ENCODE results near the gene ZMYND15. TPM values are rescaled to one million over a fixed set of nuclear protein-coding genes. Genes with fewer than 3 reads are reported as not detected.

The ZMYND15 gene
- total and polyA plus RNA-seq, 2 experiments from 2014 or later = 0.32 to 1.4 TPM

GRCh38 chr17:4734857-4735475 is 4.7 kb upstream of the ZMYND15 start:
- no peak overlapping the region for H3K27ac Mint-ChIP-seq
- H3K27me3 ChIP-seq (ENCODE audit: insufficient read depth) = peaks cover 47% of the 10 kb centered on the region
- H3K27me3 Mint-ChIP-seq (ENCODE audit: insufficient read depth, low read depth, poor library complexity) = peaks cover 44% of the 10 kb centered on the region
- peaks cover 12% of the 10 kb centered on the region for H3K4me1 Mint-ChIP-seq
- H3K4me2 ChIP-seq = no peak overlapping the region
- peaks cover 4% of the 10 kb centered on the region; the same call in 1 of the 3 replicates for H3K36me3 Mint-ChIP-seq (ENCODE audit: low read depth)
- peaks cover under 1% of the 10 kb centered on the region; the same call in 1 of the 2 replicates for H3F3A ChIP-seq (replicated peaks; ENCODE audit: low read depth)
- H2AFZ ChIP-seq = no peak overlapping the region
- TF ChIP-seq POLR2AphosphoS5 (IDR thresholded peaks at IDR 0.05; ENCODE audit: low read depth) = no peak
- TF ChIP-seq JUNB (IDR thresholded peaks at IDR 0.05; ENCODE audit: unreplicated experiment) = no peak
- no peak for TF ChIP-seq CTCF (conservative IDR thresholded peaks at IDR 0.05; ENCODE audit: low read depth in 2 of 2)
- TF ChIP-seq EZH2phosphoT487 (IDR thresholded peaks at IDR 0.05; ENCODE audit: unreplicated experiment) = no peak
- no peak for TF ChIP-seq NANOG (IDR thresholded peaks at IDR 0.05; ENCODE audit: borderline replicate concordance)
- no peak for TF ChIP-seq ETS1 (IDR thresholded peaks at IDR 0.05)
- no peak for TF ChIP-seq ZNF114 (CRISPR knock-in tag; IDR thresholded peaks at IDR 0.05)
- TF ChIP-seq ZNF462 (CRISPR knock-in tag; IDR thresholded peaks at IDR 0.05) = no peak
- TF ChIP-seq STAT1 (IDR thresholded peaks at IDR 0.05; ENCODE audit: unreplicated experiment) = no peak
- TF ChIP-seq CREB1 (CRISPR knock-in tag; IDR thresholded peaks at IDR 0.05; ENCODE audit: low read depth) = no peak
- no peak for TF ChIP-seq REST (IDR thresholded peaks at IDR 0.05; ENCODE audit: unreplicated experiment)
- TF ChIP-seq EZH2 (IDR thresholded peaks at IDR 0.05; ENCODE audit: low read depth, unreplicated experiment) = no peak
- TF ChIP-seq ZNF331 (CRISPR knock-in tag; IDR thresholded peaks at IDR 0.05; ENCODE audit: low read depth) = no peak
- no peak overlapping the region; the same call in 2 of the 3 replicates for H3K4me3 Mint-ChIP-seq
- H3K4me1 ChIP-seq (ENCODE audit: insufficient read depth) = peaks cover 9% of the 10 kb centered on the region; the same call in 1 of the 2 replicates
- no peak for DNase-seq (ENCODE audit: low spot score)
- no peak for ATAC-seq
- no peaks in the 10 kb centered on the region for H3K36me3 ChIP-seq (ENCODE audit: insufficient read depth)
- no peak overlapping the region for H3K4me3 ChIP-seq
- no peaks in the 10 kb centered on the region for H3K79me2 ChIP-seq (replicated peaks; ENCODE audit: insufficient read depth)
- no peaks in the 10 kb centered on the region; the same call in 2 of the 3 replicates for H3K9me3 Mint-ChIP-seq
- no peaks in the 10 kb centered on the region for H3K9me2 ChIP-seq (ENCODE audit: insufficient read depth)
- no peak overlapping the region for H3K27ac ChIP-seq (ENCODE audit: low read depth)
- H4K20me1 ChIP-seq (replicated peaks; ENCODE audit: insufficient read depth) = 0 out of 2 replicates have a peak, but pooled peaks cover 5% of the 10 kb centered on the region

Data from GM23338 (cell line).